Heart left ventricle (tissue), 13 donors: ENCODE measurements around the gene MAPK11.

ENCODE experiments used
- POLR2A ChIP-seq, 2 donors: fragments of 450-650 bp; IDR thresholded peaks; one replicate each; pipeline ENCODE4 v1.6.1; 2017; ENCODE audit warnings: antibody characterized with exemption in 2 of 2, mild to moderate bottlenecking in 2 of 2, moderate library complexity in 2 of 2
- TF ChIP-seq, protein P1 (sequence below), 12 donors: fragments of 200-600 bp; sonication (generic) in 4 of 12; IDR thresholded peaks; one replicate each; pipeline versions ENCODE4 v1.5.0 to v1.8.0; 2018 to 2022; ENCODE audit warnings: antibody characterized with exemption in 12 of 12, mild to moderate bottlenecking in 5 of 12
- donor health status: ischemic (EF 13 %, LVEDD 7.1; RV severe dilation, severe dysfunction).
- donor health status: DM: no; HTN: yes; CAD: no.
- donor health status: DM: no; HTN: no; CAD: no.
- donor health status: ischemic (EF 25% LVEDD 6.9; RV normal size, moderate dysfunction).
- donor health status: ischemic (EF 25% LVEDD 5.7; RV mildly dilated, moderate dysfunction).
- donor health status: ischemic (EF 35%, LVEDD 5.7; RV mildly dilated, moderate dysfunction).
- donor health status: nonischemic (EF 11% LVEDD 7.7; RV severe dilation, severe dysfunction).
- donor health status: DM: yes; HTN: yes; CAD: no.
- donor health status: PGD.
- donor health status: ischemic (EF 29% LVEDD 5.4; RV normal size, mild dysfunction).
- donor health status: nonischemic (EF 23%, LVEDD 6.1; RV moderate dilation, normal function).

DNA sequence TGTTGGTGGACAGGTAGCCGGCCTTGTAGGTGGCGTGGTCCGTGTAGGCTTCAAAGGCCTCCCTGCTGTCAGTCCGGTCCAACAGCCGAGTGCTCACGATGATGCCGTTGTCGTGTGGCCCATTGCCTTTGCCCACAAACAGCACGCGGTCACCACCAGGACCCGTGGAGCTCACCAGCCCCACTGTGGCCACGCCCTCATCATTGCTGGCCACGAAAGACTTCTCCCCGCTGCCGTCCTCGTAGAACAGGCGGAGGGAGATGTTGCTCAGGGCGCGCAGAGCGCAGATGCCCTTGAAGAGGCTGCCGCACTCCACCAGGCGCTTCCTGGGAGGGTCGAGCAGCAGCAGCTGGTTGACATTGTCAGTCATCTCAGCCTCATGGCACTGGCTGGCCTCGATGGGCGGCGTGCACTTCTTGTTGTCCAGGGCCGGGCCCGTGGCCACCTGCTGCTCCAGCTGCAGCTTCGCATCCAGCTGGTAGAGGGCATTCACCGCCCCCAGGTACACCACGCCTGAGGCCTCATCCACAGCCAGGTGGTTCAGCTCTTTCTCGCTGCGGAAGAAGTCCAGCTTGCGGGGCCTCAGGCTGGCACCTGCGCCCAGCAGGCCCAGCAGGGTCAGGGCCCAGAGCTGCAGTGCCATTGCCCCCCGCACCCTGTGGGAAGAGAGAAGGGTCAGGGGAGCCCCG is 19.9 kb upstream of the MAPK11 start:
- TF ChIP-seq, protein P1, sequence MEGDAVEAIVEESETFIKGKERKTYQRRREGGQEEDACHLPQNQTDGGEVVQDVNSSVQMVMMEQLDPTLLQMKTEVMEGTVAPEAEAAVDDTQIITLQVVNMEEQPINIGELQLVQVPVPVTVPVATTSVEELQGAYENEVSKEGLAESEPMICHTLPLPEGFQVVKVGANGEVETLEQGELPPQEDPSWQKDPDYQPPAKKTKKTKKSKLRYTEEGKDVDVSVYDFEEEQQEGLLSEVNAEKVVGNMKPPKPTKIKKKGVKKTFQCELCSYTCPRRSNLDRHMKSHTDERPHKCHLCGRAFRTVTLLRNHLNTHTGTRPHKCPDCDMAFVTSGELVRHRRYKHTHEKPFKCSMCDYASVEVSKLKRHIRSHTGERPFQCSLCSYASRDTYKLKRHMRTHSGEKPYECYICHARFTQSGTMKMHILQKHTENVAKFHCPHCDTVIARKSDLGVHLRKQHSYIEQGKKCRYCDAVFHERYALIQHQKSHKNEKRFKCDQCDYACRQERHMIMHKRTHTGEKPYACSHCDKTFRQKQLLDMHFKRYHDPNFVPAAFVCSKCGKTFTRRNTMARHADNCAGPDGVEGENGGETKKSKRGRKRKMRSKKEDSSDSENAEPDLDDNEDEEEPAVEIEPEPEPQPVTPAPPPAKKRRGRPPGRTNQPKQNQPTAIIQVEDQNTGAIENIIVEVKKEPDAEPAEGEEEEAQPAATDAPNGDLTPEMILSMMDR (IDR thresholded peaks at IDR 0.05): no peak
- TF ChIP-seq POLR2A (IDR thresholded peaks at IDR 0.05): no peak
